Endothelial cell of umbilical vein (primary cell): Measurements from ENCODE around the gene OR52I2. TPM values are rescaled to one million over a fixed set of nuclear protein-coding genes. Genes with fewer than 3 reads are reported as not detected.

Source experiments
- BruUV-seq: library from RNA; stranded (reverse); fragments of 400-500 nt; replicated peaks from 2 replicates; lab custom pipeline; 2021; lab: Mats Ljungman, UMichigan
- CTCF ChIA-PET: fragments of 300-600, 350-600 bp; sonication (Branson Sonifier 250); formaldehyde crosslinking; loops from one replicate; lab custom pipeline; 2021; ENCODE audit warnings: antibody characterized with exemption, inconsistent platforms; lab: Charles Lee
- POLR2A ChIA-PET: fragments of 300-600, 350-600 bp; sonication (Branson Sonifier 250); formaldehyde crosslinking; loops from one replicate; lab custom pipeline; 2021; ENCODE audit warnings: antibody characterized with exemption, inconsistent platforms; lab: Charles Lee
- DNase-seq: peaks from one replicate; pipeline ENCODE4 v3.0.0-alpha.2; 2011; ENCODE audit warnings: low read depth, low spot score
- FAIRE-seq: peaks from 2 replicates; lab custom pipeline; 2011; peaks lifted over from hg19 to GRCh38; lab: Jason Lieb, UNC
- H2AFZ ChIP-seq: 2 replicates; pipeline ENCODE4 v1.6.0; 2012; ENCODE audit warnings: low read depth, low read length, control low read depth, inconsistent platforms
- H3K27ac ChIP-seq: 2 replicates; pipeline ENCODE4 v1.5.1; 2011; ENCODE audit warnings: low read depth, mild to moderate bottlenecking, control low read depth, low read length, moderate library complexity; ENCODE audit not compliant: insufficient read depth
- H3K27me3 ChIP-seq, 2 experiments: 2 replicates each; pipeline versions ENCODE4 v1.6.0 to v1.6.1; 2011; ENCODE audit warnings: low read length in 2 of 2, mixed read lengths in 1 of 2; ENCODE audit not compliant: control insufficient read depth in 2 of 2, insufficient read depth in 2 of 2
- H3K36me3 ChIP-seq, 2 experiments: 2 replicates in 1 of 2; 3 replicates in 1 of 2; pipeline ENCODE4 v1.5.1; 2011; ENCODE audit warnings: low read length in 2 of 2, mild to moderate bottlenecking in 1 of 2, moderate library complexity in 1 of 2; ENCODE audit not compliant: control insufficient read depth in 2 of 2, insufficient read depth in 2 of 2; ENCODE audit errors: extremely low read depth in 1 of 2
- H3K4me1 ChIP-seq: 3 replicates; pipeline ENCODE4 v1.5.1; 2011; ENCODE audit warnings: mild to moderate bottlenecking, low read length; ENCODE audit not compliant: control insufficient read depth, insufficient read depth; ENCODE audit errors: extremely low read depth
- H3K4me2 ChIP-seq: 2 replicates; pipeline ENCODE4 v1.6.1; 2011; ENCODE audit warnings: low read length, control low read depth, mixed read lengths; ENCODE audit not compliant: insufficient read depth
- H3K4me3 ChIP-seq, 3 experiments: fragments of 200-600 bp in 1 of 3; sonication (generic), shearing (Covaris generic) in 1 of 3; replicated peaks in 1 of 3; 2 replicates each; pipeline ENCODE4 v1.5.1; 2011 to 2016; ENCODE audit warnings: control low read depth in 3 of 3, low read length in 3 of 3, mild to moderate bottlenecking in 2 of 3, inconsistent platforms in 1 of 3, low read depth in 1 of 3, moderate library complexity in 1 of 3; ENCODE audit not compliant: insufficient read depth in 1 of 3
- H3K79me2 ChIP-seq: 2 replicates; pipeline ENCODE4 v1.6.0; 2012; ENCODE audit warnings: low read length, inconsistent platforms; ENCODE audit not compliant: control insufficient read depth, insufficient read depth
- H3K9ac ChIP-seq: replicated peaks from 2 replicates; pipeline ENCODE3; 2011; ENCODE audit warnings: low read length, control low read depth; ENCODE audit not compliant: insufficient read depth; ENCODE audit errors: extremely low read depth
- H3K9me1 ChIP-seq: replicated peaks from 3 replicates; pipeline ENCODE4 v1.6.0; 2011; ENCODE audit warnings: mild to moderate bottlenecking, low read length; ENCODE audit not compliant: control insufficient read depth, insufficient read depth; ENCODE audit errors: extremely low read depth
- H3K9me3 ChIP-seq: replicated peaks from 2 replicates; pipeline ENCODE4 v1.5.1; 2012; ENCODE audit warnings: low read length, inconsistent platforms; ENCODE audit not compliant: control insufficient read depth, insufficient read depth
- H4K20me1 ChIP-seq: replicated peaks from 2 replicates; pipeline ENCODE3; 2011; ENCODE audit warnings: mild to moderate bottlenecking, low read length; ENCODE audit not compliant: control insufficient read depth, insufficient read depth; ENCODE audit errors: extremely low read depth
- FOS ChIP-seq: IDR thresholded peaks from 2 replicates; pipeline ENCODE4 v1.6.1; 2011; ENCODE audit warnings: mild to moderate bottlenecking, low read length, moderate library complexity, borderline replicate concordance; ENCODE audit not compliant: insufficient read depth
- GATA2 ChIP-seq: IDR thresholded peaks from 2 replicates; pipeline ENCODE4 v1.7.0; 2011; ENCODE audit warnings: low read depth, mild to moderate bottlenecking, moderate library complexity, mixed read lengths, low read length; ENCODE audit not compliant: insufficient read length, insufficient read depth
- JUN ChIP-seq: IDR thresholded peaks from 2 replicates; pipeline ENCODE4 v1.6.1; 2011; ENCODE audit warnings: borderline replicate concordance, low read depth; ENCODE audit not compliant: insufficient read length, insufficient read depth
- dilution Hi-C: fragments of 300-500 bp; cut with MboI; formaldehyde crosslinking; loops from one replicate; pipeline ENCODE4 v1.15.0; 2019; ENCODE audit warnings: low sequenced_read_pairs; ENCODE audit not compliant: extremely low pct_ligation_motif_present
- intact Hi-C: fragments of 100-400 bp; cut with micrococcal nuclease; formaldehyde crosslinking; loops from one replicate; pipeline ENCODE4 v1.10.0; 2022
- polyA plus RNA-seq, 4 experiments: library from polyadenylated mRNA; depleted of rRNA in 3 of 4; stranded (reverse) in 3 of 4; unstranded in 1 of 4; fragments of >200 nt; gene quantifications; 2 replicates each; pipeline versions ENCODE4 v1.2.1 to v1.2.3, GENCODE V29; 2011 to 2012; ENCODE audit warnings: missing spikeins in 1 of 4
- total RNA-seq: library from RNA; stranded (reverse); gene quantifications from 2 replicates; pipeline ENCODE4 v1.2.3, GENCODE V29; 2021
- TF ChIP-seq, protein P1 (sequence below), 2 donors: IDR thresholded peaks; 1 replicate in 1 of 2; 2 replicates in 1 of 2; pipeline ENCODE4 v1.5.1; 2011; ENCODE audit warnings: low read length in 2 of 2, mild to moderate bottlenecking in 2 of 2, moderate library complexity in 2 of 2, control low read depth in 1 of 2, inconsistent platforms in 1 of 2, low read depth in 1 of 2; ENCODE audit not compliant: insufficient read depth in 1 of 2; ENCODE audit errors: extremely low read depth in 1 of 2
- TF ChIP-seq, protein P2 (sequence below): IDR thresholded peaks from 2 replicates; pipeline ENCODE4 v1.6.1; 2011; ENCODE audit not compliant: insufficient read depth, insufficient read length

Gene OR52I2
- total and polyA plus RNA-seq, 2 donors (not counting 3 experiments of a cell fraction or from before 2014, with no cell fraction given): not detected

DNA sequence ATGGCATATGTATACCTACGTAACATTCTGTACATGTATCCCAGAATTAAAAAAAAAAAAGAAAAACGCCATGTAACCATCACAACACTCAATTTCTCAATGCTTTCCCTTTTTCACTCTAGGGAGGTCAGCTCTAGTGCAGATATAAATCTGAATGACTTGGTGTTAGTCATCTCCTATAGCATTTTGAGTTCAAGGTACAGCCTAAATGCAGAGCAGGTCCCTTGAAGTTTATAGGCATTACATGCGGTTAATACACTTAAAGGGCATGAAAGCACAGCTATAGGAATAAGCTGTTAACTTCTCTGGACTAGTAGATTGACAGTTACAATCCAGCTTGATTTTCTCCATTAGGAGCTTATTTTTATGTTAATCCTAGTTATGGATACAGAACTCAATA, 16.2 kb upstream of the OR52I2 start:
- H3K4me1 ChIP-seq: no peaks in the 10 kb centered on the region
- POLR2A ChIA-PET: interaction anchor here (0.7 kb wide), 1 partner anchor 747 kb away, joined by 3 read pairs; no protein-coding TSS in a partner anchor
- FAIRE-seq: no peak
- H3K9me1 ChIP-seq: no peaks in the 10 kb centered on the region
- H3K9ac ChIP-seq: no peak overlapping the region
- no peak overlapping the region for H3K27ac ChIP-seq
- no TSS peak for BruUV-seq
- intact Hi-C loops: no loop called here
- no peaks in the 10 kb centered on the region for H4K20me1 ChIP-seq
- dilution Hi-C loops: no loop called here
- no peaks in the 10 kb centered on the region for H3K27me3 ChIP-seq
- CTCF ChIA-PET: interaction anchor here (1.0 to 1.1 kb wide), 2 partner anchors 13 to 378 kb away, joined by 3 read pairs; no protein-coding TSS in a partner anchor
- DNase-seq: no peak
- no peaks in the 10 kb centered on the region for H3K79me2 ChIP-seq
- H3K36me3 ChIP-seq: no peaks in the 10 kb centered on the region
- TF ChIP-seq, protein P1, sequence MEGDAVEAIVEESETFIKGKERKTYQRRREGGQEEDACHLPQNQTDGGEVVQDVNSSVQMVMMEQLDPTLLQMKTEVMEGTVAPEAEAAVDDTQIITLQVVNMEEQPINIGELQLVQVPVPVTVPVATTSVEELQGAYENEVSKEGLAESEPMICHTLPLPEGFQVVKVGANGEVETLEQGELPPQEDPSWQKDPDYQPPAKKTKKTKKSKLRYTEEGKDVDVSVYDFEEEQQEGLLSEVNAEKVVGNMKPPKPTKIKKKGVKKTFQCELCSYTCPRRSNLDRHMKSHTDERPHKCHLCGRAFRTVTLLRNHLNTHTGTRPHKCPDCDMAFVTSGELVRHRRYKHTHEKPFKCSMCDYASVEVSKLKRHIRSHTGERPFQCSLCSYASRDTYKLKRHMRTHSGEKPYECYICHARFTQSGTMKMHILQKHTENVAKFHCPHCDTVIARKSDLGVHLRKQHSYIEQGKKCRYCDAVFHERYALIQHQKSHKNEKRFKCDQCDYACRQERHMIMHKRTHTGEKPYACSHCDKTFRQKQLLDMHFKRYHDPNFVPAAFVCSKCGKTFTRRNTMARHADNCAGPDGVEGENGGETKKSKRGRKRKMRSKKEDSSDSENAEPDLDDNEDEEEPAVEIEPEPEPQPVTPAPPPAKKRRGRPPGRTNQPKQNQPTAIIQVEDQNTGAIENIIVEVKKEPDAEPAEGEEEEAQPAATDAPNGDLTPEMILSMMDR (IDR thresholded peaks at IDR 0.05; ENCODE audit: extremely low read depth in 1 of 2, insufficient read depth in 1 of 2, low read depth in 1 of 2, low read length in 2 of 2): no peak
- TF ChIP-seq GATA2: no peak
- no peak overlapping the region for H2AFZ ChIP-seq
- no peaks in the 10 kb centered on the region for H3K9me3 ChIP-seq
- H3K4me3 ChIP-seq: no peak overlapping the region
- no peak overlapping the region for H3K4me2 ChIP-seq

DNA sequence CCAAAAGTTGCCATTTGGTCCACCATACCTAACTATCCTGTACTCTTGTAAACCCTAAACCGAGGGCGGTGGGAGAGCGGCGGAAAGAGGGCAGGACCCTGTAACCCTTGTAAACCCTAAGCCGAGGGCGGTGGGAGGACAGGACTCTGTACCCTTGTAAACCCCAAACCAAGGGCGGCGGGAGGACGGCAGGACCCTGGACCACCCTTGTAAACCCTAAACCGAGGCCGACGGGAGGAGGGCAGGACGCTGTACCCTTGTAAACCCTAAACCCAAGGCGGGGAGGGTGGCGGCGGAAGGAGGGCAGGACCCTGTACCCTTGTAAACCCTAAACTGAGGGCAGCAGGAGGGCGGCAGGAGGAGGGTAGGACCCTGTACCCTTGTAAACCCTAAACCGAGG, 12.5 kb upstream of the OR52I2 start:
- Histone ChIP-seq H3K27me3 (no peaks in the 10 kb centered on the region), H3K36me3 (no peaks in the 10 kb centered on the region), H3K4me3 (no peak overlapping the region), H2AFZ (no peak overlapping the region), H3K9ac (no peak overlapping the region), H3K4me1 (no peaks in the 10 kb centered on the region), H4K20me1 (no peaks in the 10 kb centered on the region), H3K9me1 (no peaks in the 10 kb centered on the region), H3K4me2 (no peak overlapping the region), H3K79me2 (no peaks in the 10 kb centered on the region), H3K9me3 (no peaks in the 10 kb centered on the region), H3K27ac (no peak overlapping the region)
- no peak for DNase-seq
- no peak for FAIRE-seq
- TF ChIP-seq JUN (no peak), GATA2 (no peak), FOS (no peak)
- TF ChIP-seq, protein P2, sequence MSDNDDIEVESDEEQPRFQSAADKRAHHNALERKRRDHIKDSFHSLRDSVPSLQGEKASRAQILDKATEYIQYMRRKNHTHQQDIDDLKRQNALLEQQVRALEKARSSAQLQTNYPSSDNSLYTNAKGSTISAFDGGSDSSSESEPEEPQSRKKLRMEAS: no peak
- ChIA-PET CTCF (no interaction called here), POLR2A (no interaction called here)
- no TSS peak for BruUV-seq
- dilution Hi-C loops: no loop called here
- intact Hi-C loops: no loop called here
